ENCODE results near the gene KIF20B. TPM values are rescaled to one million over a fixed set of nuclear protein-coding genes. Genes with fewer than 3 reads are reported as not detected.
"Not testable (repeated sequence)": the region's sequence is repeated elsewhere in the genome, so short reads cannot be mapped to it uniquely, and the experiment has no call there.

The KIF20B gene
- total RNA-seq, 1 donor from 2014 or later = 1.9 TPM

- no peak for DNase-seq (ENCODE audit: low spot score)
- intact Hi-C loops (cut with DNase I) = no loop called here
Measured at GRCh38 chr10:89815049-89815853, 113.9 kb downstream of the KIF20B start.

- intact Hi-C loops (cut with DNase I); DNase-seq (ENCODE audit: low spot score): not testable (repeated sequence)
Measured at GRCh38 chr10:89819008-89819407, 117.6 kb downstream of the KIF20B start.

Other genes starting within 250 kb of the KIF20B start
- 3.1 TPM for gene SLC16A12, start 166.0 kb upstream of the KIF20B start, total RNA-seq
- gene PANK1, start 56.3 kb upstream of the KIF20B start, total RNA-seq = 8.8 TPM

All from cardiac septum (tissue), 1 donor.